Loucy (cell line): ENCODE results near the gene COMTD1.

Experiments
- EZH2phosphoT487 ChIP-seq: fragments of 200-600 bp; IDR thresholded peaks from 2 replicates; pipeline ENCODE4 v1.6.1; 2018; ENCODE audit warnings: antibody characterized with exemption, mild to moderate bottlenecking, moderate library complexity, borderline replicate concordance
- TF ChIP-seq, protein P1 (sequence below): fragments of 200-600 bp; sonication (generic); conservative IDR thresholded peaks from 2 replicates; pipeline ENCODE4 v1.5.1; 2014; ENCODE audit warnings: mild to moderate bottlenecking, antibody characterized with exemption, low read length

DNA sequence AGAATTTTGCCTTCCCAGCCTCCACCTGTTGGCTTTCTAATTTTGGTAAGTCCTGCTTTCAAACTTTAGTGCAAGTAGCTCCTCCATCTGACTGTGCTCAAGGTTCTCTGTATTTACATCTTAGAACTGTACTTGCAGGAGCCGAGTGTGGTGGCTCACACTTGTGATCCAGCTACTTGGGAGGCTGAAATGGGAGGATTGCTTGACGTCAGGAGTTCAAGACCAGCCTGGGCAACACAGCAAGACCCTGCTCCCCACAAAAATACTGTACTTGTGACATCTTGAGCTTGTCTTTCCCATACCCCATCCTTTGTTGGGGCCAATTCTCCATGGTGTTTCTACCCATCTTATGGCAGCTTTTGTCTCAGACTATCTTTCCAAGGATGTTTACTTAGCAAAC is 29.8 kb downstream of the COMTD1 start:
- TF ChIP-seq, protein P1, sequence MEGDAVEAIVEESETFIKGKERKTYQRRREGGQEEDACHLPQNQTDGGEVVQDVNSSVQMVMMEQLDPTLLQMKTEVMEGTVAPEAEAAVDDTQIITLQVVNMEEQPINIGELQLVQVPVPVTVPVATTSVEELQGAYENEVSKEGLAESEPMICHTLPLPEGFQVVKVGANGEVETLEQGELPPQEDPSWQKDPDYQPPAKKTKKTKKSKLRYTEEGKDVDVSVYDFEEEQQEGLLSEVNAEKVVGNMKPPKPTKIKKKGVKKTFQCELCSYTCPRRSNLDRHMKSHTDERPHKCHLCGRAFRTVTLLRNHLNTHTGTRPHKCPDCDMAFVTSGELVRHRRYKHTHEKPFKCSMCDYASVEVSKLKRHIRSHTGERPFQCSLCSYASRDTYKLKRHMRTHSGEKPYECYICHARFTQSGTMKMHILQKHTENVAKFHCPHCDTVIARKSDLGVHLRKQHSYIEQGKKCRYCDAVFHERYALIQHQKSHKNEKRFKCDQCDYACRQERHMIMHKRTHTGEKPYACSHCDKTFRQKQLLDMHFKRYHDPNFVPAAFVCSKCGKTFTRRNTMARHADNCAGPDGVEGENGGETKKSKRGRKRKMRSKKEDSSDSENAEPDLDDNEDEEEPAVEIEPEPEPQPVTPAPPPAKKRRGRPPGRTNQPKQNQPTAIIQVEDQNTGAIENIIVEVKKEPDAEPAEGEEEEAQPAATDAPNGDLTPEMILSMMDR = no peak
- no peak for TF ChIP-seq EZH2phosphoT487
